HG02623 (cell line): Measurements from ENCODE around the gene PDZD2.
"Not testable (repeated sequence)": the region's sequence is repeated elsewhere in the genome, so short reads cannot be mapped to it uniquely, and the experiment has no call there.

Source experiments
- ATAC-seq: cut with Tn5 transposase; IDR thresholded peaks from one replicate; pipeline ENCODE4 v1.9.1; 2021; ENCODE audit warnings: moderate library complexity; ENCODE audit not compliant: unreplicated experiment

PDZD2 gene

GRCh38 chr5:31767335-31768031 lies 128.6 kb downstream of the PDZD2 start:
- no peak for ATAC-seq

- ATAC-seq = no peak
Observed at GRCh38 chr5:31768046-31768445, 129.1 kb downstream of the PDZD2 start.

GRCh38 chr5:31768784-31769183 lies 129.9 kb downstream of the PDZD2 start:
- ATAC-seq = no peak

DNA sequence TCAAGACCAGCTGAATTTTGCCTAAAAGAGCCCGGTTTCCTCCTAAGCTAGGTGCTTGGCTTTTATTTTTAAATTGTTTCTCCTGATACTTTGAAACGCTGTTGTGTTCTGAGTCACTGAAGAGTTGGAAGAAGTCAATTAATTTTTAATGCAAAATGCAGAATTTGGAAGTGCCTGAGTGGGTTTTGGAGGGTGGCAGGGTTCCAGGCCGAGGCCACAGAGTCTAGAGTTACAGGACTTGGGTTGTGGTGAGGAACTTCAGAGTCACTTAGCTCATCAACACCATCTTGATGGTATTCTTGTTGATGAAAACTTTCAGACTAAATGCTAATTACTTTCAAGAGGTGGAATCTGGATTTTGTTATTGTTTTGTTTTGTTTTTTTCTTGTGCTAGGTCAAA lies 130.6 kb downstream of the PDZD2 start:
- no peak for ATAC-seq

GRCh38 chr5:31770132-31770720 lies 131.3 kb downstream of the PDZD2 start:
- ATAC-seq = no peak

GRCh38 chr5:31770998-31771397 lies 132.1 kb downstream of the PDZD2 start:
- ATAC-seq = peak; percentile 92

DNA sequence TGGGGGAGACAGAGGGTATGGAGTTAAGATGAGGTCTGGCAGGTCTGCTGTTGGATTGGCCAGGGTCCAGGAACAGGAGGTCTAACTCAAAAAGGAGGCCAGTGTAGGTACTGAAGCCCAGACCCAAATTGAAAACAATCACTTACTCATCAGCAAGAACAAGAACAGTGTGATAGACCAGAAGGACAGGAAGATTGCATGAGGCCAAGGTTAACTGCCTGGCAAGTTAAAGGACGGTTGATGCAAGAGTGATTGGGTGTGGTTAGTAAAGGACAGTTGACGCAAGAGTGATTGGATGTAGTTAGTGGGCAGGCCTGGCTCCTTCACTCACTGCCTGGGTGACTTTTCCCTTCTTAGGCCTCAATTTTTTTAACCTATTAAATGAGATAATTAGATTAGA lies 132.6 kb downstream of the PDZD2 start:
- peak; percentile 14 for ATAC-seq

- ATAC-seq = not testable (repeated sequence)
Observed at GRCh38 chr5:31776294-31776693, 137.4 kb downstream of the PDZD2 start.

DNA sequence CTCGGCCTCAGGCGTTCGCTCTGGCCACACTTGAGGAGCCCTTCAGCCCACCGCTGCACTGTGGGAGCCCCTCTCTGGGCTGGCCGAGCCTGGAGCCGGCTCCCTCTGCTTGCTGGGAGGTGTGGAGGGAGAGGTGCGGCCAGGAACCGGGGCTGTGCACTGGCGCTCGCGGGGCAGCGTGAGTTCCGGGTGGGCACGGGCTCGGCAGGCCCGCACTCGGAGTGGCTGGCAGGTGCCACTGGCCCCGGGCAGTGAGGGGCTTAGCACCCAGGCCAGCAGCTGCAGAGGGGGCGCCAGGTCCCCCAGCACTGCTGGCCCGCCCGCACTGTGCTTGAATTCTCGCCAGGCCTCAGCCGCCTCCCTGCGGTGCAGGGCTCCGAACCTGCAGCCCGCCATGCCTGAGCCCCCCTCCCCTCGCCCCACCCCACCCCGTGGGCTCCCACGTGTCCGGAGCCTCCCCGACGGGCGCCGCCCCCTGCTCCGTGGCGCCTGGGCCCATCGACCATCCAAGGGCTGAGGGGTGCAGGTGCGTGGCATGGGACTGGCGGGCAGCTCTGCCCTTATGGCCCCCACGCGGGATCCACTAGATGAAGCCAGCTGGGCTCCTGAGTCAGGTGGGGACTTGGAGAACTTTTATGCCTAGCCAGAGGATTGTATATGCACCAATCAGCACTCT lies 138.2 kb downstream of the PDZD2 start:
- ATAC-seq = no peak

- no peak for ATAC-seq
Observed at GRCh38 chr5:31781772-31782171, 142.8 kb downstream of the PDZD2 start.

- ATAC-seq = no peak
Observed at GRCh38 chr5:31783086-31783645, 144.2 kb downstream of the PDZD2 start.

GRCh38 chr5:31783731-31784130 lies 144.8 kb downstream of the PDZD2 start:
- ATAC-seq = no peak

GRCh38 chr5:31786090-31786631 lies 147.2 kb downstream of the PDZD2 start:
- no peak for ATAC-seq

- no peak for ATAC-seq
Observed at GRCh38 chr5:31794009-31794408, 155.1 kb downstream of the PDZD2 start.

DNA sequence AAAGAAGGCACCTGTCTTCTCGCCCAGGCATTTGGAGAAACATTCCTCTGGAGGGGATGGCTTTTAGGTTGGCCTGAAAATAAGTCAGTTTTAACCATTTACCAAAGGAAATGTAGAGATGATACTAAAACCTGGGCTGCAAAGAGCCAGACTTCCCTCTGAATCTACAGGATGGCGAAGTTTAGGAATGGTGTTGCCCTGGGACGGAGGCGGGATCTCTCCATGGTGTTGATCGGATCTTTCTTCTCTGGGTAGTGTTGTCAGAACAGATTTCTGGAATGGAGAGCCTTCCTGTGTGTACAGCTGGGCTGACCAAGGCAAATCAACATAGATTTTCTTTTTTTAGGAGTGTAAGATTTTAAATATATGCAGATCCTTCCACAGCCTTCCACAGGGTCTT lies 159.2 kb downstream of the PDZD2 start:
- ATAC-seq = no peak

- no peak for ATAC-seq
Observed at GRCh38 chr5:31800351-31800750, 161.4 kb downstream of the PDZD2 start.

GRCh38 chr5:31805785-31806400 lies 167.0 kb downstream of the PDZD2 start:
- no peak for ATAC-seq

- ATAC-seq = no peak
Observed at GRCh38 chr5:31806561-31806960, 167.6 kb downstream of the PDZD2 start.

DNA sequence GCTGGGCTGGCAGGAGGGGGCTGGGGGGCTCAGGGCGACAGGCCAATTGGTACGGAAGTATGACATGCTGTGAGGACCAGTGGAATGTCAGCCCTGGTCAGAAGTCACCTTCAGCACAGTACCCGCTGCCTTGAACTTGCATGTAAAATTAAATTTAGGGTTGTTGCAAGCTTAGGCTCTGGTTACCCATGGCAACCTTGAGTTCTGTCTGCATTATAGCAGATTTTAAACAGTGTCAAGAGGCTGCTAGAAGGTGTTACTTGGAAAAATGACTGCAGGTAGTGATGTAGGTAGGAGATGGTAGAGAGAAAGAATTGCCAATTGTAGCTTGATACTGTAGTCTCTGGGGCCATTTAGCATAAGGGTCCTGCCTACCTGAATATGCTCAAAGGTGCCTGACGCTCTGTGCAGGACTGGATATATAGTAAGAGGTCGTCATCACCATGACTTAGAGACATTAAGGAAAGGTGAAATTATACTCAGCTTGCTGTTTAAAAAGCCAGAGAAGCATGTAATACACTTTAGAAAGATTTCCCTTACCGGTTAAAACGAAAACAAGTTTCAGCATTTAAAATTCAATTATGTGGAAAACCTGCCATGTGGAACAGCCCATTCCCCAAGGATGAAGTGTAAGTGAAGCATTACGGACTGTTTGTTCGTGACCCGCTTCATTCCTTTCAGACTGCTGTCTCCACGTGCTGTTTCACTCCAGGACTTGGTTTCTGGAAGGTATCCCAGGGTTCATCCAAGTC lies 169.0 kb downstream of the PDZD2 start:
- no peak for ATAC-seq

DNA sequence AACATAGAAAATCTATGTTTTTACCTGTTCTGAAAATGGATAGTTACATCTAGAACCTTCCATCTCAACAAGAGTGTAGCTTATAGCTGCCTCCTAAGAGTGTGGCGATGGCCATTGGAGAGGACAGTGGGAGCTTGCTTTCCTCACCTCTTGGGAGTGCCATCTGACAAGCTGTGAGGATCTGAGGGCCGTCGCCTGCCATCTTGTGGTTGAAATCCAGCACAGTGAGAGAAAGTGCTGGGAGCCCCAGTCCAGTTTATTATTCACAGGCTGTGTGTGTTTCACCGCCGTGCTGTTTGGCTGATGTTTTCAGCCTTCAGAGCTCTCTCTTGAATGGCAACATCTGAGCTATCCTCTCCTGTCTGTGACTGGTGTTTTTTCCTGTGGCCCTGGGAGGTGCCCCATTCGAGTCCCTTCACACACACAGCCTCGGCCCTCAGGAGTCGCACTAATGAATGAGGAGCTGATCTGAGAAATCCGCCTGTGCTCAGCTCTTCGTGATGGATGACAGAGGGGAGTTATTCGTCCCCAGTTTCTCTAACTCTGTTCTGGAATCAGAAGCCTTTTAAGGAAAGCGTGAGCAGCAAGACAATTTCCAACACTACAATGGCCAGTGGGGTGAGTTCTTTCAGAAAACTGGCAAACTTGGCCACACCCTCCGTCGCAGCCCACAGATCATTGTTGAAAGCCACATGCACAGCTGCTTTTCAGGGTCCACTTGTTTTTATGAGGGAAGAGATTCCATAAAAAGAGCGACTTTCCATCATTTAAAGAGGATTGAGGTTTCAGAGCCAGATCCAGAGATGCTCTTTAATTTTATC lies 170.3 kb downstream of the PDZD2 start:
- ATAC-seq = no peak
